ENCODE measurements around the gene QRICH1. TPM values are rescaled to one million over a fixed set of nuclear protein-coding genes. Genes with fewer than 3 reads are reported as not detected.

Gene QRICH1
- total RNA-seq, 1 experiment from 2014 or later = 123 TPM

DNA sequence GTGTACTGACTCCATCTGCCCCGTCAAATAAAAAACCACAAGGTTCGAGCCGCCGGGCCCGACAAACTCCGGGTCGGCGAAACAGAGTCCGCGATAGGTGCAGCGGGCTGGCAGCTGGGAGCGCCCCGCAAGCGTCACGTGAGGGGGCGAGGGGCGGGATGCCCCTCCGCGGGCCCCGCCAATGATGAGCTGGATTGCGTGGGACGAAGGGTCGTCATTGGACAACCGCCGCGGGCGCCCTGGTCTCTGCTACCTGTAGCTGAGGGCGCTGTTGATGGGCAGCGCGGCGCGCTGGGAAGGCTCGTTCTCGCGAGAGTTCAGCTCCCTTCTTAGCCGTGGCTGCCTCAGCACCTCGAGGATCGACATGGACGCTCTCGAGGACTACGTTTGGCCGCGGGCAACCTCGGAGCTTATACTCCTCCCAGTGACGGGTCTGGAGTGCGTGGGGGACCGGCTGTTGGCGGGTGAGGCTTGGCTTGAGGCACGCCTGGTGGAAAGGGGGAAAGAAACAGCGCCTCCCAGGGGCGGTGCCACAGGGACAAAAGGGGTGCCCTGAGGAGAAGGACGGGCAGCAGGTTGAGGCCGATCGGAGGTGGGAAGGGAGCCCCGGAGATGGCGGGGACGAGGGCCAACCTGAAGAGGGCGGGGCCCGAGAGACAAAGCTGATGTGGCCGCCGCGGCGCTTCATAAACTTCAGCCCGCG, 86.7 kb downstream of the QRICH1 start, which contains the start of gene WDR6 (continued):
- TF ChIP-seq, protein P1, sequence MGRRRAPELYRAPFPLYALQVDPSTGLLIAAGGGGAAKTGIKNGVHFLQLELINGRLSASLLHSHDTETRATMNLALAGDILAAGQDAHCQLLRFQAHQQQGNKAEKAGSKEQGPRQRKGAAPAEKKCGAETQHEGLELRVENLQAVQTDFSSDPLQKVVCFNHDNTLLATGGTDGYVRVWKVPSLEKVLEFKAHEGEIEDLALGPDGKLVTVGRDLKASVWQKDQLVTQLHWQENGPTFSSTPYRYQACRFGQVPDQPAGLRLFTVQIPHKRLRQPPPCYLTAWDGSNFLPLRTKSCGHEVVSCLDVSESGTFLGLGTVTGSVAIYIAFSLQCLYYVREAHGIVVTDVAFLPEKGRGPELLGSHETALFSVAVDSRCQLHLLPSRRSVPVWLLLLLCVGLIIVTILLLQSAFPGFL (CRISPR knock-in tag; IDR thresholded peaks at IDR 0.05; ENCODE audit: borderline replicate concordance) = no peak
- TF ChIP-seq, protein P2, sequence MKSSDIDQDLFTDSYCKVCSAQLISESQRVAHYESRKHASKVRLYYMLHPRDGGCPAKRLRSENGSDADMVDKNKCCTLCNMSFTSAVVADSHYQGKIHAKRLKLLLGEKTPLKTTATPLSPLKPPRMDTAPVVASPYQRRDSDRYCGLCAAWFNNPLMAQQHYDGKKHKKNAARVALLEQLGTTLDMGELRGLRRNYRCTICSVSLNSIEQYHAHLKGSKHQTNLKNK (CRISPR knock-in tag; IDR thresholded peaks at IDR 0.05) = peak; percentile 83
- TF ChIP-seq ZNF219 (CRISPR knock-in tag; IDR thresholded peaks at IDR 0.05; ENCODE audit: borderline replicate concordance) (no peak), NFYB (CRISPR knock-in tag; conservative IDR thresholded peaks at IDR 0.05; ENCODE audit: low read depth) (peak; percentile 89), NFATC4 (CRISPR knock-in tag; IDR thresholded peaks at IDR 0.05) (0 out of 2 replicates have a peak, but pooled peaks have one; percentile 81), FOXP1 (CRISPR knock-in tag; IDR thresholded peaks at IDR 0.05; ENCODE audit: borderline replicate concordance) (peak; percentile 88; the same call in 1 of the 2 replicates), GABPB1 (CRISPR knock-in tag; IDR thresholded peaks at IDR 0.05) (peak; percentile 82), GTF2I (CRISPR knock-in tag; conservative IDR thresholded peaks at IDR 0.05) (no peak), CREM (CRISPR knock-in tag; IDR thresholded peaks at IDR 0.05) (peak; percentile 17; the same call in 1 of the 2 replicates), JAZF1 (CRISPR knock-in tag; IDR thresholded peaks at IDR 0.05) (no peak), IRF2 (CRISPR knock-in tag; IDR thresholded peaks at IDR 0.05; ENCODE audit: borderline replicate concordance, low read depth) (no peak; the same call in 1 of the 2 replicates)
- TF ChIP-seq, protein P3, sequence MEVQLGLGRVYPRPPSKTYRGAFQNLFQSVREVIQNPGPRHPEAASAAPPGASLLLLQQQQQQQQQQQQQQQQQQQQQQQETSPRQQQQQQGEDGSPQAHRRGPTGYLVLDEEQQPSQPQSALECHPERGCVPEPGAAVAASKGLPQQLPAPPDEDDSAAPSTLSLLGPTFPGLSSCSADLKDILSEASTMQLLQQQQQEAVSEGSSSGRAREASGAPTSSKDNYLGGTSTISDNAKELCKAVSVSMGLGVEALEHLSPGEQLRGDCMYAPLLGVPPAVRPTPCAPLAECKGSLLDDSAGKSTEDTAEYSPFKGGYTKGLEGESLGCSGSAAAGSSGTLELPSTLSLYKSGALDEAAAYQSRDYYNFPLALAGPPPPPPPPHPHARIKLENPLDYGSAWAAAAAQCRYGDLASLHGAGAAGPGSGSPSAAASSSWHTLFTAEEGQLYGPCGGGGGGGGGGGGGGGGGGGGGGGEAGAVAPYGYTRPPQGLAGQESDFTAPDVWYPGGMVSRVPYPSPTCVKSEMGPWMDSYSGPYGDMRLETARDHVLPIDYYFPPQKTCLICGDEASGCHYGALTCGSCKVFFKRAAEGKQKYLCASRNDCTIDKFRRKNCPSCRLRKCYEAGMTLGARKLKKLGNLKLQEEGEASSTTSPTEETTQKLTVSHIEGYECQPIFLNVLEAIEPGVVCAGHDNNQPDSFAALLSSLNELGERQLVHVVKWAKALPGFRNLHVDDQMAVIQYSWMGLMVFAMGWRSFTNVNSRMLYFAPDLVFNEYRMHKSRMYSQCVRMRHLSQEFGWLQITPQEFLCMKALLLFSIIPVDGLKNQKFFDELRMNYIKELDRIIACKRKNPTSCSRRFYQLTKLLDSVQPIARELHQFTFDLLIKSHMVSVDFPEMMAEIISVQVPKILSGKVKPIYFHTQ (CRISPR knock-in tag; IDR thresholded peaks at IDR 0.05) = peak; percentile 71; the same call in 1 of the 2 replicates
- TF ChIP-seq, protein P4, sequence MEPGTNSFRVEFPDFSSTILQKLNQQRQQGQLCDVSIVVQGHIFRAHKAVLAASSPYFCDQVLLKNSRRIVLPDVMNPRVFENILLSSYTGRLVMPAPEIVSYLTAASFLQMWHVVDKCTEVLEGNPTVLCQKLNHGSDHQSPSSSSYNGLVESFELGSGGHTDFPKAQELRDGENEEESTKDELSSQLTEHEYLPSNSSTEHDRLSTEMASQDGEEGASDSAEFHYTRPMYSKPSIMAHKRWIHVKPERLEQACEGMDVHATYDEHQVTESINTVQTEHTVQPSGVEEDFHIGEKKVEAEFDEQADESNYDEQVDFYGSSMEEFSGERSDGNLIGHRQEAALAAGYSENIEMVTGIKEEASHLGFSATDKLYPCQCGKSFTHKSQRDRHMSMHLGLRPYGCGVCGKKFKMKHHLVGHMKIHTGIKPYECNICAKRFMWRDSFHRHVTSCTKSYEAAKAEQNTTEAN (CRISPR knock-in tag; IDR thresholded peaks at IDR 0.05) = no peak

DNA sequence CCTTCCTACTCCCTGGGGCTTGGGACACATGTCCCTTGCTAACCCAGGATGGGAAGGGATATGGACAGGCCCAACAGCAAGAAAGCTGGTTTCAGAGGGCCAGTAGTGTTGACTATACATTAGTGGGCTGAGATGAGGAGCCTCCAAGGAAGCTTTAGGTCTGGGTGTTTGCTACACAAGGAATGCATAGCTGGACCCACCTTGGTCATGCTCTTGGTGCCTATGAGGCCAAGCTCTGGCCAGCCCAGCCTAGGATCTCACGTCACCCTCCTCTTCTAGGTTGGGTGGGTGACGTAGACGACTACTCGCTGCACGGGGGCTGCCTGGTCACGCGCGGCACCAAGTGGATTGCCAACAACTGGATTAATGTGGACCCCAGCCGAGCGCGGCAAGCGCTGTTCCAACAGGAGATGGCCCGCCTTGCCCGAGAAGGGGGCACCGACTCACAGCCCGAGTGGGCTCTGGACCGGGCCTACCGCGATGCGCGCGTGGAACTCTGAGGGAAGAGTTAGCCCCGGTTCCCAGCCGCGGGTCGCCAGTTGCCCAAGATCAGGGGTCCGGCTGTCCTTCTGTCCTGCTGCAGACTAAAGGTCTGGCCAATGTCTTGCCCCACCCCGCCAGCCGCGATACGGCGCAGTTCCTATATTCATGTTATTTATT, 87.3 kb downstream of the QRICH1 start:
- peak overlapping the region; percentile 99 for H3K4me3 Mint-ChIP-seq
- no peaks in the 10 kb centered on the region for H3K27me3 Mint-ChIP-seq (ENCODE audit: low read depth)
- ChIA-PET CTCF (interaction anchor here (0.6 to 9.3 kb wide), 18 partner anchors 9 to 797 kb away, joined by 3 to 124 read pairs (median 4); partner anchors contain the start of genes ARIH2, BSN, CELSR3 and DALRD3), POLR2A (interaction anchor here (0.6 to 4.6 kb wide), 19 partner anchors 9 to 1284 kb away, joined by 3 to 81 read pairs (median 5); partner anchors contain the start of genes CELSR3, DAG1, DALRD3 and IMPDH2)
- peak overlapping the region; percentile 41; the same call in 1 of the 2 replicates for H3K27ac Mint-ChIP-seq
- peaks cover 13% of the 10 kb centered on the region for H3K36me3 Mint-ChIP-seq
- no peaks in the 10 kb centered on the region for H3K9me3 Mint-ChIP-seq
- DNase-seq (ENCODE audit: low spot score) = no peak
- peaks cover 15% of the 10 kb centered on the region for H3K4me1 Mint-ChIP-seq
- ATAC-seq = no peak
- TF ChIP-seq EMX1 (CRISPR knock-in tag; IDR thresholded peaks at IDR 0.05) (no peak), HMGA2 (CRISPR knock-in tag; IDR thresholded peaks at IDR 0.05) (no peak), TP53 (CRISPR knock-in tag; IDR thresholded peaks at IDR 0.05) (no peak), SP1 (CRISPR knock-in tag; conservative IDR thresholded peaks at IDR 0.05) (no peak)
- TF ChIP-seq, protein P5, sequence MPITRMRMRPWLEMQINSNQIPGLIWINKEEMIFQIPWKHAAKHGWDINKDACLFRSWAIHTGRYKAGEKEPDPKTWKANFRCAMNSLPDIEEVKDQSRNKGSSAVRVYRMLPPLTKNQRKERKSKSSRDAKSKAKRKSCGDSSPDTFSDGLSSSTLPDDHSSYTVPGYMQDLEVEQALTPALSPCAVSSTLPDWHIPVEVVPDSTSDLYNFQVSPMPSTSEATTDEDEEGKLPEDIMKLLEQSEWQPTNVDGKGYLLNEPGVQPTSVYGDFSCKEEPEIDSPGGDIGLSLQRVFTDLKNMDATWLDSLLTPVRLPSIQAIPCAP (CRISPR knock-in tag; IDR thresholded peaks at IDR 0.05) = no peak
- TF ChIP-seq, protein P6, sequence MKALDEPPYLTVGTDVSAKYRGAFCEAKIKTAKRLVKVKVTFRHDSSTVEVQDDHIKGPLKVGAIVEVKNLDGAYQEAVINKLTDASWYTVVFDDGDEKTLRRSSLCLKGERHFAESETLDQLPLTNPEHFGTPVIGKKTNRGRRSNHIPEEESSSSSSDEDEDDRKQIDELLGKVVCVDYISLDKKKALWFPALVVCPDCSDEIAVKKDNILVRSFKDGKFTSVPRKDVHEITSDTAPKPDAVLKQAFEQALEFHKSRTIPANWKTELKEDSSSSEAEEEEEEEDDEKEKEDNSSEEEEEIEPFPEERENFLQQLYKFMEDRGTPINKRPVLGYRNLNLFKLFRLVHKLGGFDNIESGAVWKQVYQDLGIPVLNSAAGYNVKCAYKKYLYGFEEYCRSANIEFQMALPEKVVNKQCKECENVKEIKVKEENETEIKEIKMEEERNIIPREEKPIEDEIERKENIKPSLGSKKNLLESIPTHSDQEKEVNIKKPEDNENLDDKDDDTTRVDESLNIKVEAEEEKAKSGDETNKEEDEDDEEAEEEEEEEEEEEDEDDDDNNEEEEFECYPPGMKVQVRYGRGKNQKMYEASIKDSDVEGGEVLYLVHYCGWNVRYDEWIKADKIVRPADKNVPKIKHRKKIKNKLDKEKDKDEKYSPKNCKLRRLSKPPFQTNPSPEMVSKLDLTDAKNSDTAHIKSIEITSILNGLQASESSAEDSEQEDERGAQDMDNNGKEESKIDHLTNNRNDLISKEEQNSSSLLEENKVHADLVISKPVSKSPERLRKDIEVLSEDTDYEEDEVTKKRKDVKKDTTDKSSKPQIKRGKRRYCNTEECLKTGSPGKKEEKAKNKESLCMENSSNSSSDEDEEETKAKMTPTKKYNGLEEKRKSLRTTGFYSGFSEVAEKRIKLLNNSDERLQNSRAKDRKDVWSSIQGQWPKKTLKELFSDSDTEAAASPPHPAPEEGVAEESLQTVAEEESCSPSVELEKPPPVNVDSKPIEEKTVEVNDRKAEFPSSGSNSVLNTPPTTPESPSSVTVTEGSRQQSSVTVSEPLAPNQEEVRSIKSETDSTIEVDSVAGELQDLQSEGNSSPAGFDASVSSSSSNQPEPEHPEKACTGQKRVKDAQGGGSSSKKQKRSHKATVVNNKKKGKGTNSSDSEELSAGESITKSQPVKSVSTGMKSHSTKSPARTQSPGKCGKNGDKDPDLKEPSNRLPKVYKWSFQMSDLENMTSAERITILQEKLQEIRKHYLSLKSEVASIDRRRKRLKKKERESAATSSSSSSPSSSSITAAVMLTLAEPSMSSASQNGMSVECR (CRISPR knock-in tag; IDR thresholded peaks at IDR 0.05; ENCODE audit: borderline replicate concordance) = peak; percentile 7; the same call in 1 of the 2 replicates
- TF ChIP-seq, protein P7, sequence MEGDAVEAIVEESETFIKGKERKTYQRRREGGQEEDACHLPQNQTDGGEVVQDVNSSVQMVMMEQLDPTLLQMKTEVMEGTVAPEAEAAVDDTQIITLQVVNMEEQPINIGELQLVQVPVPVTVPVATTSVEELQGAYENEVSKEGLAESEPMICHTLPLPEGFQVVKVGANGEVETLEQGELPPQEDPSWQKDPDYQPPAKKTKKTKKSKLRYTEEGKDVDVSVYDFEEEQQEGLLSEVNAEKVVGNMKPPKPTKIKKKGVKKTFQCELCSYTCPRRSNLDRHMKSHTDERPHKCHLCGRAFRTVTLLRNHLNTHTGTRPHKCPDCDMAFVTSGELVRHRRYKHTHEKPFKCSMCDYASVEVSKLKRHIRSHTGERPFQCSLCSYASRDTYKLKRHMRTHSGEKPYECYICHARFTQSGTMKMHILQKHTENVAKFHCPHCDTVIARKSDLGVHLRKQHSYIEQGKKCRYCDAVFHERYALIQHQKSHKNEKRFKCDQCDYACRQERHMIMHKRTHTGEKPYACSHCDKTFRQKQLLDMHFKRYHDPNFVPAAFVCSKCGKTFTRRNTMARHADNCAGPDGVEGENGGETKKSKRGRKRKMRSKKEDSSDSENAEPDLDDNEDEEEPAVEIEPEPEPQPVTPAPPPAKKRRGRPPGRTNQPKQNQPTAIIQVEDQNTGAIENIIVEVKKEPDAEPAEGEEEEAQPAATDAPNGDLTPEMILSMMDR (IDR thresholded peaks at IDR 0.05) = no peak

Measured in WTC11 (cell line).